Epithelial cell of proximal tubule (primary cell): Measurements from ENCODE around the gene IGSF3. TPM values are rescaled to one million over a fixed set of nuclear protein-coding genes. Genes with fewer than 3 reads are reported as not detected.
"Not testable (repeated sequence)": the region's sequence is repeated elsewhere in the genome, so short reads cannot be mapped to it uniquely, and the experiment has no call there.

Source experiments
- DNase-seq: peaks from one replicate; pipeline ENCODE4 v3.0.0-alpha.2; 2011; ENCODE audit warnings: low read depth
- H3K4me3 ChIP-seq: 2 replicates; pipeline ENCODE4 v1.5.1; 2011; ENCODE audit warnings: low read depth, mild to moderate bottlenecking, low read length
- CTCF ChIP-seq: conservative IDR thresholded peaks from 2 replicates; pipeline ENCODE4 v1.5.1; 2012; ENCODE audit warnings: low read depth, mild to moderate bottlenecking, low read length
- total RNA-seq: library from RNA; depleted of rRNA; stranded (reverse); fragments of >200 nt; gene quantifications from 2 replicates; pipeline ENCODE4 v1.2.3, GENCODE V29; 2015

The IGSF3 gene
- total RNA-seq, 1 donor from 2014 or later, result 21.4 TPM

GRCh38 chr1:116590359-116591005 is 77.1 kb downstream of the IGSF3 start:
- DNase-seq, H3K4me3 ChIP-seq: not testable (repeated sequence)

DNA sequence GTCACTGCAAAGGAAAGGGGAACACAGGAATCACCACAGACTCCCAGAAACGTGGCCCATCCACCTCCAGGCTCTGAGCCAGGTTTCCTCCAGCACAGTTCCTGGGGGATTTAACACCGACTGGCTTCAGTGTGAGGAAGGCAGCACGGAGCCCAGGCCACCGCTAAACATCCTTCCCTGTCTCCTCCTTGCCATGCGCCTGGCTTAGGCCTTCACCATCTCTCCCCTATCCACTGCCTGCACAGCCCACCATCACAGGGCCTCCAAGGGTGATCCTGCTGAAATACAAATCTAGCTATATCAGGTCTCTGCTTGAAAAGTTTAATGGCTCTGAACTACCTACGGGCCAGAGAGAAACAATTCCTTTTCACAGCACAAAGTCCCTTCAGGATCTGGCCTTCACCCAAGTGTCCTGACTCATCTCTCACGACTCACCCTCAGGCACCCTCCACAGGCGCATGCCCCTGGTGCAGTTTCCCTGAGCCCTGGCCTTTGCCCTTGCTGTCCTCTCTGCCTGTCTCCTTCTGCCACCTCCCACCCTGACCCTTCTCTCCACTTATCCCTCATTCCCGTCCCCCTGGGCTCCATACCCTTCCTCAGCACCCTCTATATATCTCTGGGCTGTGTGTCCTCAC is 78.3 kb downstream of the IGSF3 start:
- not testable (repeated sequence) for H3K4me3 ChIP-seq
- DNase-seq, result peak; percentile 12

DNA sequence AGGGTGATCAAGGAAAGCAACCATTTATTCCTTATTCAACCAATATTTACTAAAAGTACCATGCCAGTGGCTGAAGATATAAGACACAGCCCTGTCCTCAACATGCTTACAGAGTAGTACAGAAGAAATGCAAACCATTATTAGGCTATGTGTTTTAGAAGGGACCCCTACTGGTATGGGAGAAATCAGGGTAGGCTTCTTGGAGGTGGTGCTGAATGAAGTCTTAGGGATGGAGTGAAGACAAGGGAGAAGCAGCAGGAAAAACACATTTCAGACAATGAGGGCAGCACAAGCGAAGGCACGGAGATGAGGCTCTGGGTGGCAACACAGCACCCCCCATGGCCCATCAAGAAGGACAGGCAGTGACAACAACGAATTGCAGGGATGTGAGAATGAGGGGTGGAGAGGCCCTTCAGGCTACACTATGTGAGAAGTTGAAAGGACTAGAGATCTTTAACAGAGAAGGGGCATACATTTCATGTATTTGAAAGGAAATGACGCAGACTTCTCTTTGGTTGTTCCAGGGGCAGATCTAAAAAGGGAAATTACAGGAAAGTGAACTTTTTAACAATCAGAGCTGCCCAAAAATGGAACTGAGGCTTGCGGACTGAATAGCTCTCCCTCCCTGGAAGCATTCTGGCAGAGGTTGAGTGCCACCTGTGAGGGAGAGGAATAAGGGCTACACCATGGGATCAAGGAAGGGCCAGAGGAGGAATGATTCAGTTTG is 79.9 kb downstream of the IGSF3 start:
- DNase-seq, result no peak
- no peak for TF ChIP-seq CTCF

DNA sequence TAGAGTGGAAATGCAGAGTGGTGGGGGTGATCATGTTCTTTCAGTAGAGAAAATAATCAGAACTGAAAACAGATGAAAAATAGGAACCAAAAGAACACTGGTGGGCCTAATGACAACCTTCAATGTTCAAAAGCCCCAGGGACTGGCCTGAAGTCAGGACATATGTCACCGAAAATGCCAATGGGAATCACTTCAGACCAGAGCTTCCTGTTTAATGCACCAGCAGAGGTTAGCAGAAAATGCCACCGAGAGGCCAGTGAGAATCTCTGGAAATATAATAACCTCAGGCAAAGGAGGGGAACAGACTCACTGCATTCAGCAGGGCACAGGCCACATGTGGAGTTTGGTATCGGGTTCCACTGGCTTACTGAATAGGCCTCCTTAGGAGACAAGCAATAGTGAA is 80.8 kb downstream of the IGSF3 start:
- no peak overlapping the region for H3K4me3 ChIP-seq

More for the DNA sequence above, 79.9 kb downstream of the IGSF3 start:
- H3K4me3 ChIP-seq, result no peak overlapping the region

DNA sequence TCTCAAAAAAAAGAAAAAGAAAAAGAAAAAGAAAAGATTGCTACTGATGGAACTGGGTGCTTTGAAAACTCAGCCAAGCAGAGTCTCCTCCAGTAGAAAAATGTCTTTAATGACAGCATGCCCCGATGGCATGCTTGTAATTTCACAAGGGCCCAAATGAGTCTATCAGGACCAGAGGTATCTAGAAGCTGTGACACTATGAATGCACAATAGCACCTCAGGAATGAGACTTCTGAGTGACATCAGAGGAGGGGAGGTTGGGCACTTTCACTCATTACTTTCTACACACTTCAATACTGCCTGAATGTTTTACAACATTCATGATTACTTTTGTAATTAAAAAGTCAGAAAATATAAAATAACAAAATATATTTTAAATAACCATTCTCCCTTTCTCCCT is 81.6 kb downstream of the IGSF3 start:
- no peak for DNase-seq
- no peak overlapping the region for H3K4me3 ChIP-seq
- no peak for TF ChIP-seq CTCF

More for the DNA sequence above, 80.8 kb downstream of the IGSF3 start:
- no peak for TF ChIP-seq CTCF
- no peak for DNase-seq

- DNase-seq, result no peak
These were observed 86.1 kb downstream of the IGSF3 start for GRCh38 chr1:116581323-116581885.

More at GRCh38 chr1:116581323-116581885, 86.1 kb downstream of the IGSF3 start:
- H3K4me3 ChIP-seq, result no peak overlapping the region
- TF ChIP-seq CTCF, result no peak
